ENCODE results near the gene CTDSPL. TPM values are rescaled to one million over a fixed set of nuclear protein-coding genes. Genes with fewer than 3 reads are reported as not detected.

CTDSPL gene
- total and polyA plus RNA-seq, 11 donors, result 9.2 to 54.6 (median 36.0) TPM

- WGBS, 4 donors, result 30 to 36% (median 32%) methylated on average over 3 of the region's 3 CpGs
- intact Hi-C loops (cut with DNase I), result loop anchor here in 2 of 10 donors (1.0 to 2.0 kb wide), 2 partner anchors 10 to 30 kb away; no protein-coding TSS in a partner anchor
- TF ChIP-seq CTCF (IDR thresholded peaks at IDR 0.05) (no peak), POLR2A (IDR thresholded peaks at IDR 0.05) (no peak)
- H3K27me3 ChIP-seq, result no peaks in the 10 kb centered on the region
- no peaks in the 10 kb centered on the region for H3K9me3 ChIP-seq
- peak; percentile 87 to 98 (median 93) for ATAC-seq
- H3K27ac ChIP-seq, result peak overlapping the region in 11 of 12 donors; percentile 19 to 66 (median 53)
- DNase-seq, result peak; percentile 55 to 80 (median 71)
- no peaks in the 10 kb centered on the region for H3K36me3 ChIP-seq
- H3K4me3 ChIP-seq, result no peak overlapping the region
- peaks cover 3 to 84% (median 66%) of the 10 kb centered on the region in 12 donors for H3K4me1 ChIP-seq
These were observed 31.4 kb downstream of the CTDSPL start for GRCh38 chr3:37892927-37893600.

GRCh38 chr3:37896827-37897226 is 35.1 kb downstream of the CTDSPL start:
- TF ChIP-seq CTCF (IDR thresholded peaks at IDR 0.05) (no peak), POLR2A (IDR thresholded peaks at IDR 0.05) (no peak)
- Histone ChIP-seq H3K4me3 (no peak overlapping the region), H3K4me1 (peaks cover 3 to 74% (median 50%) of the 10 kb centered on the region in 12 donors), H3K27ac (peak overlapping the region in 2 of 12 donors; percentile 27 to 32), H3K27me3 (no peaks in the 10 kb centered on the region), H3K9me3 (no peaks in the 10 kb centered on the region), H3K36me3 (no peaks in the 10 kb centered on the region)
- ATAC-seq, result no peak
- intact Hi-C loops (cut with DNase I), result no loop called here
- no peak for DNase-seq
- 63 to 78% (median 69%) methylated on average over 2 of the region's 2 CpGs for WGBS, 4 donors

- H3K4me3 ChIP-seq, result peak overlapping the region in 1 of 12 donors; percentile 14
- intact Hi-C loops (cut with DNase I), result no loop called here
- H3K27ac ChIP-seq, result peak overlapping the region in 7 of 12 donors; percentile 13 to 58 (median 32)
- DNase-seq (no peak), ATAC-seq (peak in 3 of 4 donors; percentile 30 to 54 (median 45))
- peaks cover 3 to 65% (median 42%) of the 10 kb centered on the region in 12 donors for H3K4me1 ChIP-seq
- H3K27me3 ChIP-seq, result no peaks in the 10 kb centered on the region
- H3K9me3 ChIP-seq, result no peaks in the 10 kb centered on the region
- TF ChIP-seq CTCF (IDR thresholded peaks at IDR 0.05) (no peak), POLR2A (IDR thresholded peaks at IDR 0.05) (no peak)
- WGBS, 4 donors, result 32 to 43% (median 34%) methylated on average over 6 of the region's 6 CpGs
- no peaks in the 10 kb centered on the region for H3K36me3 ChIP-seq
These were observed 36.1 kb downstream of the CTDSPL start for GRCh38 chr3:37897763-37898162.

- H3K27ac ChIP-seq, result peak overlapping the region in 5 of 12 donors; percentile 27 to 58 (median 48)
- H3K4me1 ChIP-seq, result peaks cover 1 to 59% (median 35%) of the 10 kb centered on the region in 12 donors
- intact Hi-C loops (cut with DNase I), result no loop called here
- H3K36me3 ChIP-seq, result no peaks in the 10 kb centered on the region
- no peaks in the 10 kb centered on the region for H3K9me3 ChIP-seq
- TF ChIP-seq CTCF (IDR thresholded peaks at IDR 0.05) (no peak), POLR2A (IDR thresholded peaks at IDR 0.05) (no peak)
- H3K27me3 ChIP-seq, result no peaks in the 10 kb centered on the region
- H3K4me3 ChIP-seq, result no peak overlapping the region
- ATAC-seq (no peak), DNase-seq (no peak)
- WGBS, 4 donors, result 62 to 71% (median 66%) methylated on average over 3 of the region's 3 CpGs
These were observed 36.7 kb downstream of the CTDSPL start for GRCh38 chr3:37898424-37898823.
